ENCODE results near the gene MYRIP.

MYRIP gene

DNA sequence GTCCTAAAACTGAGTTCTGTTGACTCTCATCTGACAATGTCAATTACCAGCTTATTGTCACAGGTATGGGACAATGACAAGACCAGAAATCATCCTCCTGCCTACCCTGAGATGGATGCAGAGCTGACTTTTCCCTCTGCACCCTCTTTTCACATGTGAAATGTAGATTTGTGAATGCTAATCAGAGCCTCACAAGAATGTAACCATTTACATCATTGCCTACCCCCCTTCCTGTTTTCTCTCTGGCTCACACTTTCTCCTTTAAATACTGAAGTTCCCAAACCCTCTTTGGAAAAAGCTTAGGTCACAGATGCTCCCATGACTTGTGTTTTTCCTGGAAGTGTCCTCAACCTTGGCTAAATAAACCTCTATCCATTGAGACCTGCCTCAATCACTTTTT, 228.2 kb downstream of the MYRIP start:
- no peak for DNase-seq
- Histone ChIP-seq H3K4me3 (ENCODE audit: insufficient read depth, low read depth, low read length, poor library complexity, severe bottlenecking) (no peak overlapping the region), H3K36me3 (ENCODE audit: control insufficient read depth, insufficient read depth, low read length) (no peaks in the 10 kb centered on the region), H3K27me3 (replicated peaks; ENCODE audit: control insufficient read depth, insufficient read depth, low read length, poor library complexity, severe bottlenecking) (no peaks in the 10 kb centered on the region), H3K9me3 (ENCODE audit: control insufficient read depth, low read length) (no peaks in the 10 kb centered on the region), H3K4me1 (ENCODE audit: control insufficient read depth, insufficient read depth, low read length, poor library complexity, severe bottlenecking) (no peaks in the 10 kb centered on the region), H3K27ac (ENCODE audit: insufficient read depth, low read length, poor library complexity, severe bottlenecking) (no peak overlapping the region)

DNA sequence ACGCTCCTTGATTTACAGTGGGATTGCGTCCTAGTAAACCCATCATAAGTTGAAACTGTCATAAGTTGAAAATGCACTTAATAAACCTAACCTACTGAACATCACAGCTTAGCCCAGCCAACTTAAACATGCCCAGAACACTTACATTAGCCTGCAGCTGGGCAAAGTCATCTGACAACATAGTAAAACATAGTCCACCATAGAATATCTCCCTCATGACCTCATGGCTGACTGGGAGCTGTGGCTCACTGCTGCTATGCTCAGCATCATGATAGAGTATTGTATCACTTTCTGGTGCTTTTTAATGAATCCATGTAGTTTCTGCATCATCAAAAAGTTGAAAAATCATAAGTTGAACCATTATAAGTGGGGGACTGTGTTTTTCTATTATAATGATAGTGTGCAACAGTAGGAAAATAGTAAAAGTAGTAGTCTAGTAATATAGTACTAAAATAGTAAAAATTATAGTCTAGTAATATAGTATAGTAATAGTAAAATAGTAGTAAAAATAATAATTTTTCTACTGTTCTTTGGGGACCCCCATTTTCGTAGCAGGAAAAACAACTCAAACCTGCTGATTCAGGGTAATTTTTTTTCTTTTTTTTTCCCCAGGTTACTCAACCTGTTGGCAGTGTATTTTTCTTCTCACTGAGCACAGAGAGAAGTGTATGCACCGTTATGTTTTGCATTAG, 233.5 kb downstream of the MYRIP start:
- DNase-seq = no peak
- Histone ChIP-seq H3K9me3 (ENCODE audit: control insufficient read depth, low read length) (no peaks in the 10 kb centered on the region), H3K4me3 (ENCODE audit: insufficient read depth, low read depth, low read length, poor library complexity, severe bottlenecking) (no peak overlapping the region), H3K27ac (ENCODE audit: insufficient read depth, low read length, poor library complexity, severe bottlenecking) (no peak overlapping the region), H3K36me3 (ENCODE audit: control insufficient read depth, insufficient read depth, low read length) (no peaks in the 10 kb centered on the region), H3K4me1 (ENCODE audit: control insufficient read depth, insufficient read depth, low read length, poor library complexity, severe bottlenecking) (no peaks in the 10 kb centered on the region), H3K27me3 (replicated peaks; ENCODE audit: control insufficient read depth, insufficient read depth, low read length, poor library complexity, severe bottlenecking) (no peaks in the 10 kb centered on the region)

GRCh38 chr3:40043444-40043755, 234.0 kb downstream of the MYRIP start:
- Histone ChIP-seq H3K4me3 (ENCODE audit: insufficient read depth, low read depth, low read length, poor library complexity, severe bottlenecking) (no peak overlapping the region), H3K27me3 (replicated peaks; ENCODE audit: control insufficient read depth, insufficient read depth, low read length, poor library complexity, severe bottlenecking) (no peaks in the 10 kb centered on the region), H3K27ac (ENCODE audit: insufficient read depth, low read length, poor library complexity, severe bottlenecking) (no peak overlapping the region), H3K9me3 (ENCODE audit: control insufficient read depth, low read length) (no peaks in the 10 kb centered on the region), H3K36me3 (ENCODE audit: control insufficient read depth, insufficient read depth, low read length) (no peaks in the 10 kb centered on the region), H3K4me1 (ENCODE audit: control insufficient read depth, insufficient read depth, low read length, poor library complexity, severe bottlenecking) (no peaks in the 10 kb centered on the region)
- no peak for DNase-seq

DNA sequence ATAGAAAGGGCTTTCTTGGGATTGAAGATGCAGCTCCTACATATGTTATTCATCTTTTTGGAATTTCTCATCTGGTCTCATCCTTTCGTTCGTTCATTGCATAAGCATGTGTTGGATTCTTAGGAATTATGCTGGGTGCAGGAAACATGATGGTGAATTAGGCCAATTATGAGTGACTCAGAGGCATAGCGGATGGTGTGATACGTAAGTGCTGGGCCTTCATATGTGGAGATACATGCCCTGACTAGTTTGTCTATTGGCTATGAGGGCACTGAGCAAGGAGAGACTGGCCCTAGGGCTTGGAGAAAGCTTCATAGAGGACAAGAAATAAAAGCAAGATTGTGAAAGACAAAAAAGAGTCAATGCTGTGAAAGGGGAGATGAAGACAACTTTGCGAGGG, 235.1 kb downstream of the MYRIP start:
- no peaks in the 10 kb centered on the region for H3K36me3 ChIP-seq (ENCODE audit: control insufficient read depth, insufficient read depth, low read length)
- H3K27ac ChIP-seq (ENCODE audit: insufficient read depth, low read length, poor library complexity, severe bottlenecking) = no peak overlapping the region
- no peaks in the 10 kb centered on the region for H3K9me3 ChIP-seq (ENCODE audit: control insufficient read depth, low read length)

GRCh38 chr3:40045051-40045450, 235.6 kb downstream of the MYRIP start:
- Histone ChIP-seq H3K9me3 (ENCODE audit: control insufficient read depth, low read length) (no peaks in the 10 kb centered on the region), H3K36me3 (ENCODE audit: control insufficient read depth, insufficient read depth, low read length) (no peaks in the 10 kb centered on the region), H3K4me3 (ENCODE audit: insufficient read depth, low read depth, low read length, poor library complexity, severe bottlenecking) (no peak overlapping the region), H3K27ac (ENCODE audit: insufficient read depth, low read length, poor library complexity, severe bottlenecking) (no peak overlapping the region), H3K4me1 (ENCODE audit: control insufficient read depth, insufficient read depth, low read length, poor library complexity, severe bottlenecking) (no peaks in the 10 kb centered on the region), H3K27me3 (replicated peaks; ENCODE audit: control insufficient read depth, insufficient read depth, low read length, poor library complexity, severe bottlenecking) (no peaks in the 10 kb centered on the region)
- DNase-seq = no peak

More for the DNA sequence above, 235.1 kb downstream of the MYRIP start:
- no peaks in the 10 kb centered on the region for H3K27me3 ChIP-seq (replicated peaks; ENCODE audit: control insufficient read depth, insufficient read depth, low read length, poor library complexity, severe bottlenecking)
- no peak for DNase-seq
- no peaks in the 10 kb centered on the region for H3K4me1 ChIP-seq (ENCODE audit: control insufficient read depth, insufficient read depth, low read length, poor library complexity, severe bottlenecking)
- H3K4me3 ChIP-seq (ENCODE audit: insufficient read depth, low read depth, low read length, poor library complexity, severe bottlenecking) = no peak overlapping the region

DNA sequence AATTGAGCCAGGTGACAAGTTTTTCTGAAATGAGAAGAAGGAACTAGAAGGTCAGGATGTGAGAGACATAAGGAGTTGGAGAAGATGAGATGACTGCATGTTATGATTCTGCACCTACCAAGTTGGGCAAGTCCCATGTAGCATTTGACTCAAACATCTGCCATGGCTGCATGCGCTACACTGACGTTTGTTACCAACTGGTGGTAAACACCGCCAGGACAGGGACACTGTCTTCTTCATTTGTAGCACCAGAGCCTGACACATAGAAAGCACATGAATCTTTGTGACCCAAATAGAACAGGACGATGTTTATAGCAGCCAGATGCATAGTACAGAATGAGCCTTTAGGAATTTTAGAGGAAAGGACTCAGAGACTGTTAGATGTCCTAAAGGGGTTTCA, 236.7 kb downstream of the MYRIP start:
- no peak for DNase-seq
- Histone ChIP-seq H3K4me3 (ENCODE audit: insufficient read depth, low read depth, low read length, poor library complexity, severe bottlenecking) (no peak overlapping the region), H3K27me3 (replicated peaks; ENCODE audit: control insufficient read depth, insufficient read depth, low read length, poor library complexity, severe bottlenecking) (no peaks in the 10 kb centered on the region), H3K4me1 (ENCODE audit: control insufficient read depth, insufficient read depth, low read length, poor library complexity, severe bottlenecking) (no peaks in the 10 kb centered on the region), H3K9me3 (ENCODE audit: control insufficient read depth, low read length) (no peaks in the 10 kb centered on the region), H3K36me3 (ENCODE audit: control insufficient read depth, insufficient read depth, low read length) (no peaks in the 10 kb centered on the region), H3K27ac (ENCODE audit: insufficient read depth, low read length, poor library complexity, severe bottlenecking) (no peak overlapping the region)

DNA sequence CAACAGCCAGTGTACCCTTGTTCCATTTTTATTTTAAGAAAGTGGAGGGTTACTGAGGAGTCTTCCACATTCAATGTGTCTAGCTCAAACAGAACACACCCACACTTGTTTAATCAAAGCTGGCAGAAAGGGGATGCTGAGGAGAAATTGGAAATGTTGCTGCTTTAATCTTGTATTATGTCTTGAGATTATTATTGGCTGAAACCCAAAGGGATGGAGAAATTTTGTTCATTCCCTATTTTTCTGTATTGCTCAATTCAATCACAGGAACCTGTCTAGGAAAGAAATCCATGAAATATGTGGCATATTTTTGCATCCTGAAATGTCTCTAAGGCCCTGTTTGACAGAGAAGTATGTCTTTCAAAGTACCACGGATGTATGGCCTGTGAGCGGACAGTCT, 238.0 kb downstream of the MYRIP start:
- Histone ChIP-seq H3K36me3 (ENCODE audit: control insufficient read depth, insufficient read depth, low read length) (no peaks in the 10 kb centered on the region), H3K27ac (ENCODE audit: insufficient read depth, low read length, poor library complexity, severe bottlenecking) (no peak overlapping the region), H3K4me3 (ENCODE audit: insufficient read depth, low read depth, low read length, poor library complexity, severe bottlenecking) (no peak overlapping the region), H3K9me3 (ENCODE audit: control insufficient read depth, low read length) (no peaks in the 10 kb centered on the region), H3K4me1 (ENCODE audit: control insufficient read depth, insufficient read depth, low read length, poor library complexity, severe bottlenecking) (no peaks in the 10 kb centered on the region), H3K27me3 (replicated peaks; ENCODE audit: control insufficient read depth, insufficient read depth, low read length, poor library complexity, severe bottlenecking) (no peaks in the 10 kb centered on the region)
- no peak for DNase-seq

DNA sequence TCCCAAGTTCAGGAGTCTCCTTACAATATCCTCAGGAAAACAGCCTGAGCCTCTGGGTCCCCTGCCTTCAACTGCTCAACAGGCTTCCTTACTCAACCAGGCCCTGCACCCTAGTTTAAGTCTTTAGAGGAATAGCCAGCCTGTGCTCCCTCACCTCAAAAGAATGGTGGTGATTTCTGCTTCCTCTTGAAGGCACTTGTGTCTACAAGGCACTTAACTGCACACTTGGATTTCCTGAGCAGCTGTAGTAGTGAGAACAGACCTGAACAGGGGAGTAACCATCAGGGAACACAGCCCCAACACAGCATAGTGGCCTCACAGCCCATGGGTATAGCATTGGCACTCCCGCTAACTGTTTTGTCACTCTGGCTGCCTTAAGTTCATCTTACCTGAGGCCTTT, 244.3 kb downstream of the MYRIP start:
- no peaks in the 10 kb centered on the region for H3K36me3 ChIP-seq (ENCODE audit: control insufficient read depth, insufficient read depth, low read length)
- no peaks in the 10 kb centered on the region for H3K4me1 ChIP-seq (ENCODE audit: control insufficient read depth, insufficient read depth, low read length, poor library complexity, severe bottlenecking)
- no peak overlapping the region for H3K4me3 ChIP-seq (ENCODE audit: insufficient read depth, low read depth, low read length, poor library complexity, severe bottlenecking)
- no peak overlapping the region for H3K27ac ChIP-seq (ENCODE audit: insufficient read depth, low read length, poor library complexity, severe bottlenecking)
- H3K27me3 ChIP-seq (replicated peaks; ENCODE audit: control insufficient read depth, insufficient read depth, low read length, poor library complexity, severe bottlenecking) = no peaks in the 10 kb centered on the region
- H3K9me3 ChIP-seq (ENCODE audit: control insufficient read depth, low read length) = no peaks in the 10 kb centered on the region
- no peak for DNase-seq

GRCh38 chr3:40054568-40055222, 245.3 kb downstream of the MYRIP start:
- Histone ChIP-seq H3K4me1 (ENCODE audit: control insufficient read depth, insufficient read depth, low read length, poor library complexity, severe bottlenecking) (no peaks in the 10 kb centered on the region), H3K4me3 (ENCODE audit: insufficient read depth, low read depth, low read length, poor library complexity, severe bottlenecking) (no peak overlapping the region), H3K36me3 (ENCODE audit: control insufficient read depth, insufficient read depth, low read length) (no peaks in the 10 kb centered on the region), H3K27ac (ENCODE audit: insufficient read depth, low read length, poor library complexity, severe bottlenecking) (no peak overlapping the region), H3K27me3 (replicated peaks; ENCODE audit: control insufficient read depth, insufficient read depth, low read length, poor library complexity, severe bottlenecking) (no peaks in the 10 kb centered on the region), H3K9me3 (ENCODE audit: control insufficient read depth, low read length) (no peaks in the 10 kb centered on the region)
- DNase-seq = no peak

DNA sequence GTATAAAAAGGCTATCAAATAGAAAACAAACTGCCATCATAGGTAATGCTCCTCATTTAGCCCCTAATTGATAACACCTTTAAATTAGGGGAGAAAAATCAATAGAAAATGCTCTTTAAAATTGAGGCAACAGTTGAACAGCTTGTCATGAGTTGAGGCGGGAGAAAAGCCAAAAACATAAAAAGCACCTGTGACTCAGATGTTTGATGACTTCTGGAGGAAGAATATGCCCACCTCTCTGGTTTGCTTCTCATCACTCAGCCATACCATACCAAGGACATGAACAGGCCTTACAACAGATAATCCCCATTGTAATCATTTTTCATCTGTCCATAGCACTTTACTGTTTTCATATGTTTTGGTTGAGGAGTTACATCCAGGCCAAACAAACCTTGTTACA, 246.0 kb downstream of the MYRIP start:
- Histone ChIP-seq H3K27ac (ENCODE audit: insufficient read depth, low read length, poor library complexity, severe bottlenecking) (no peak overlapping the region), H3K4me3 (ENCODE audit: insufficient read depth, low read depth, low read length, poor library complexity, severe bottlenecking) (no peak overlapping the region), H3K27me3 (replicated peaks; ENCODE audit: control insufficient read depth, insufficient read depth, low read length, poor library complexity, severe bottlenecking) (no peaks in the 10 kb centered on the region), H3K4me1 (ENCODE audit: control insufficient read depth, insufficient read depth, low read length, poor library complexity, severe bottlenecking) (no peaks in the 10 kb centered on the region), H3K9me3 (ENCODE audit: control insufficient read depth, low read length) (no peaks in the 10 kb centered on the region), H3K36me3 (ENCODE audit: control insufficient read depth, insufficient read depth, low read length) (no peaks in the 10 kb centered on the region)
- DNase-seq = no peak

Measured in effector memory CD4-positive, alpha-beta T cell (primary cell).